HG03066 (cell line): Measurements from ENCODE around the gene PIGC.
"Not testable (repeated sequence)": the region's sequence is repeated elsewhere in the genome, so short reads cannot be mapped to it uniquely, and the experiment has no call there.

Experiments used
- ATAC-seq: cut with Tn5 transposase; IDR thresholded peaks from one replicate; pipeline ENCODE4 v1.9.1; 2021; ENCODE audit warnings: low read depth; ENCODE audit not compliant: unreplicated experiment

Gene PIGC

DNA sequence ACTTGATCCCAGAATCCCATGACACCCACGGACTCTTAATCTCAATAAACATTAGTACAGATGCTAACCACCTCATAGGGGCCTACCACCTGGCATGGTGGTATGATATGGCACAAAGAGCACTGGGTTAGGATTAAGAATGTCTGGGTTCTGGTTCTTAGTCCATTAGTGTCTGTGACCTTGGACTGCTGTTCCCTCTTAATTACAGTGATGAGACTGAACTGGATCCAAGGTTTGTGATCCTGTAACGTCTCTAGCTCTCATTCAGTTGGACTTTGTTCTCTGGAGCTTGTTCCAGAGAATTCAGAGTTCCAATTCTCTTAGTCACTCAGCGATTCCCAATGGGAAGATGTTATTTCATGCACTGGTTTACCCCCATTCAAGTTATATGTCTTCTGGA lies 23.6 kb upstream of the PIGC start:
- no peak for ATAC-seq

DNA sequence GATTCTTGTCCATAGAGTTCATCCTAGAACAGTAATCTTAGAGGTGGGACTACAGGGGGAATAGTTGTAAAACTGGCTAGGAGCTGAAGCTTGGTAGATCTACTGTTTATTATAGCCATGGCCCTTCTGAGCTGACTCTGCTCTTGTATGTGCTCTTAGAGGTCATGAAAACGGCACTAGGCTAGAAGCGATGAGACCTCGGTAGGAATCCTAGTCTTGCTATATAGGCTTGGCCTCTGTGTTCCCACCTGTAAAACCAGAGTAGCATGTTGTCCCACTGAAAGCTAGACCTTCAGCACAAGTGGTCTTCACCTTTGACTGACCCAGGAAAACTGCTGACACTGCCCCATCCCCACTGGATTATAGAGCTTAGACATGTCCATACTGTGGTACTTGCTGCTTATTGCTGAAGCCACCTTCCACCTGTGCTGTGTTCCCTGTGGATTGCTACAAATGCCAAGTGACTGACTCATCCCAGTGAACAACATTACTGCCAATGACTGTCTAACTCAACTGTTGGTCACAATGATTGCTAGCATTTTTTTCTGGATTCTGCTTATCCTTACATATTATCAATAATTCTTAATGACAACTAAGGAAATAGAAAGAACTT lies 23.0 kb upstream of the PIGC start:
- ATAC-seq: no peak

DNA sequence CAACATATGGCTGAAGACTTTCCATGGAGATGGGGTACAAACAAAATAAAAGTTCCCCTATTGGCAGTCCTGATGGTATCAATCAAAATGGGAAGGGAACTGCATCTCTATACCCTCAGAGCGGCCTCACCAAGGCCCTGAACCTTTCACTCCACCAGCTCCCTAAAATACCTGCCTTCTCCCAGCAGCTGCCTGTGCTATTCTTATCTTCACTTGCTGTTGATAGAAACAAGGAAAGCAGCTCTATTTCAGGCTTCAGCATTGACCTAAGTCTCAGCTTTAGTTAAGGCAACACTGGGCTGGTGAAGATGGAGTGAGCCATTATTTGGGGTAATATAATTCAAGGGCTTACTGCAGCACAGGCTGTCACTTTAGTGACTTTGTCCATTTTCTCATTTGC lies 21.7 kb upstream of the PIGC start:
- no peak for ATAC-seq

DNA sequence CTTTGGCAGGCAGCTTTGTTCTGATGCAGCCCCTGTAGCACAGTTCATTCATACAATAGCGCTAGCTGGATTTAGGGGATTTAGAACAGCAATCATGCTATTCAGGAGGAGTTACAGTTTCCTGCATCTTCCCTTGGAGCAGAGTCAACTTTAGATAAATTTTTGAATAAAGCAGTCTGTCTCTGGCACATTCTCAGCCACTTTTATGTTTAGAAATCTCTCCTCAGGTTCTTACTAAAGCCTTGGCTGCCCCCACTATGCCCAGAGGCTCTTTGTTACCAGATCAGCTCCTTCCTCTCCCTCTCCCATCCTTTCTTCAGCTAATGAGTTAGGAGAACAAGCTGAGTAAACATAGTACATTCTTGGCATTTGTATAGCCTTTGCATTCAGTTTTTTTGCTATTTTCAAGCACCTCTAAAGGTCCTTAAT lies 17.0 kb upstream of the PIGC start:
- ATAC-seq: no peak

DNA sequence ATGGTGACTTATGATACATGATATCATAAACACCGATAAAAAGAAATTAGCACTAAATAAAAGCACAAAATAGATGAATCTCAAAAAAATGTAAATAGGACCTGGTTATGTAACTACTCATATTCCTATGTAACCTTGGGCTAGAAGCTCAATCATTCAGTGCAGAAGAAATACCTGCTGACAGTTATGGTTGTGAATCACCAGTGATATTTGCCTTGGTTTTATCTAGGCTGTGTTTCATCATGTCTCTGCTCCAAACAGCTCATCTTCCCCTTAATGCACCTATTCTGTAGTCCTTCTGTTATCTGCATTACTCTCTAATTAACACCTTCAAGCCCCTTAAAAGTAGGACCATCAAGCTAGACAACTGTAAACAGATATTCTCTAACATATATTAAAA lies 16.3 kb upstream of the PIGC start:
- ATAC-seq: no peak

DNA sequence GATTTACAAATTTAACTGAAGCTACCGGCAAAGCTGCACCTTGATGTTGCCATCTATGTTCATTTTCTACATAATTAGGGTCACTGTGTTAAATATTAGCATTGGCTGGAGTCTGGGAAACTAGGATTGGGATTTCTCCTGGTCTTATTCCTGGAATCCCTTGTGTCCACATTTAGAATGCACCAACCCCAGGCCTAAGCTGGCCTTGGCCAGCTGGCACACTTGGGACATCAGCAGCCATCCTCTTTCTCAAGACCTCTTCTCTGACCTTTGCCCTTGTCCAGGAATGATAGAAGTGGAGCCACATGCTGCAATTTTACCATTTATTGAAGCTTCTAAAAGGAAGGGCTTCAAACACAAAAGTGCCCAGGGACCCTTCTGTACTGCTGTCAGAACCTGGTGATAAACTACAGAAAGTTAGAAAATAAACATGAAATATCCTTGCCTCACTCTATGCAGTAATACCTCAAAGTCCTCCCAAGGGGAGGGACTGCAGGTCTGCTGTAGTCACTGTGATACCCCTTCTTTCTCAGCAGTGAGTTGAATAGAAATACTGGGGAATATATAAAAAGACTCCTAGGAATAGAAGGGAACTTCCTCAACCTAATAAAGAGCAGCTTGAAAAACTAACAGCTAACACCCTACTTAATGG lies 13.7 kb upstream of the PIGC start:
- no peak for ATAC-seq

DNA sequence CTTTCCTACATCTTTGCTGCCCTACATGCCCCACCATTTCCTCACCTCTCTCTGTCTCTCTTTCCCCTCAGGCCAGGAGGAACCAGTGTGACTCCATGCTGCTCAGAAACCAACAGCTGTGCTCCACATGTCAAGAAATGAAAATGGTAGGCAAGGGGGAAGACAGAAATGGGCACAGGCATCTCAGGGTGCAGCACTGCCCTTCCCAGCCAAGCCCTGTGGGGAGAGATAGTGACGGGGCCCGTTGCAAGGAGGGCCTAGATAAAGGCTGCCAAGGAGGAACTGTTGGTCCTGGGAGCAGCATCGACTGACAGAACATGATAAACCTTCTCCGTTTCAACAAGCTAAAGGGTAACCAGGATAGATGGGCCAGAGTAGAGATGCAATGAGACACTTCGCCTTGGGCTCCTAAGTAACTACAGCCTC lies 12.5 kb upstream of the PIGC start:
- no peak for ATAC-seq

DNA sequence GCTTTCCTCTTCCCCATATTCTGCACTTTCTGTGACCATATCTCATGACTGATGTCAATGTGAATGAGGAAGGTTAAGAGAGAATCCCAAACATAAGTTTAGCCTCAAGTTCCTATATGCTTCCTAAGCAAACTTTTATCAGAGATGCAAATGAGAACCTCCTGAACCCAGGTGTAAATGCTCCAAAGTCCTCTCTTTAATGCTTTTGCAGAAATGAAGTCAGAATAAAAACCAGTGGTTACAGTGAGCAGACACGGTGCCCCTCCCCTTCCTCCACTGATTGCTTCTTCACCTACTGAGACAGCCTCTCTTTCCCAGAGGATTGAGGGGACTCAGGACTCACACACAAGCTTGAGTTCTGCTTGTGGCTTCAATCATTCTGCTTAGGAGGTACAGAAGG lies 11.6 kb upstream of the PIGC start:
- ATAC-seq: no peak

DNA sequence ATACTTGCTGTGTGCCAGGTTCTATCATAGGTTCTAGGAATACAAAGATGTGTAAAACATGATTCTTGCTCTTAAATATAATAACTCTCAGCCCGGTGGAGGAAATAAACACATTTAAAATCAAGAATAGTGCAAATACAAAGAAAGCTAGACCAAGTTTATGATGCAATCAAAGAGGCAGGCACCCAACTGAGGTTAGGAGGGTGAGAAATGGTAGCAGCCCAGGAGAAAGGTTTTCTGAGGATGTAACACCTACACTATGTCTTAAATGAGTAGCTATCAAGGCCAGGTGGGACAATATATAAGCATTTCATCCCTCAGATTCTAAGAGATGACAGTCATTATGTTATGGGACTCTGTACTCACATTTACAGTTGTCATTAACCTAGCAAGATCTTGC lies 9.7 kb upstream of the PIGC start:
- no peak for ATAC-seq

DNA sequence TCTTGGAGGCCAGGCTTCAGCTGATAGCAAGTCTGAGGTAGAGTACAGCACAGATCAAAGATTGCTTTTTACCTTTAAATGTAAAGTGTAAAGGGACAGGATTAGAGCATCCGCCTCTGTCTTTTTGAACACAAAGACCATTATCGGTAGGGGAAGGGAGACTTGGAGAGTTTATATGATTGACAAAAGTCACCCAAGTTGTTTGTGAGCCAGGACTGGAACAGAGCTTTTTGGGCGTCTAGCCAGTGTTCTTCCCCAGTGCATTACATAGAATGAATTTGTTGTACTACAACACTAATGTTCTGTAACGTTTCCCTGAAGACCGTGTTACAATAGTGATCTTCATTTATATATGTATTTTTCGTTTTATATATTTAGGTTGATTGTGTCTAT lies 9.3 kb upstream of the PIGC start:
- ATAC-seq: no peak

DNA sequence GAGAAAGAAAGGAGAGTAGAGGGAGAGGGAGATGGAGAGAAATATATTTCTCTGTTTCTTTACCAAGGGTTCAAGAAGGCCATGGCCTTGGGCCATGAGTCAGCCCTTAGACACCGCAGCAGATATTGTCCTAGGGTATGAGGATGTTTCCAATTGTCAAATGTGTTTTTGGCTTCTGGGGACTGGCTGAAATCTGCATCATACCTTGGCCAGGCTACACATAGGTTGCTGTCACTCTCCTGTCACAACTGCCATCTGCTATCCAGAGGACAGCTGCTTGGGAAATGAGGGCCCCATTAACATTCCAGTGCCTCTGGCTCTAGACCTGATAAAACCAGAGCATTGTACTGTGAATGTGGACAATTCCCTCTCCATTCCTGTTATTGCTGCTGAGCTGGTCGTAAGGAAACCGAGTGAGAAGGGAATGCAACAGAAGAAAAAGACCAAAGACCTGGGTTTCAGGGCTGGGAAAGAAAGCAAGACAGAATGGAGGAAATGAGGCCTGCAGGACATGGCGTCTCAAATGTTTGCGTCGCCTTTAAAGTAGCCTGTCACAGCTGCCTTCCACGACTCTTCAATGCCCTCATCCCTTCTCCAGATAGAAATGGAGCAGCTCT lies 8.8 kb upstream of the PIGC start:
- no peak for ATAC-seq

DNA sequence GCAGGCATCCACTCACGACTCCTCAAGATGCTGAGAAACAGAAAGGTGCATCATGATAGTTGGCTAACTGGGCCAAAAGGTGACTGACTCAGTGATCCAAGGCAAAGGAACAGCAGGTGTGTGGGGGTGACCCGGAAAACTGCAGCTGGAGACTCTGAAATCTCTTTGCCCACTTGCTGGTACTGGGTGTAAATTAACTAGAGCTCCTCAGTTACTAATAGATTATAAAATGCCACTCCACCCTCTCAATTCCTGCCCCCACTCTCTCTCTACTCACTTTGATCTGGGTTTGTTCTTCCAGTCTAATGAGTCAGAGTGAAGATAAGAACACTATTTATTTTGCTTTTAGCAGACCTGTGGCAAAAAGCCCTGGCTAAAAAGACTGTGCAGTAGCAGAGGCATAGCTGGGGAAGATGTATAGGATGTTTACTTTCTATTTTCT lies 7.2 kb upstream of the PIGC start:
- ATAC-seq: no peak

DNA sequence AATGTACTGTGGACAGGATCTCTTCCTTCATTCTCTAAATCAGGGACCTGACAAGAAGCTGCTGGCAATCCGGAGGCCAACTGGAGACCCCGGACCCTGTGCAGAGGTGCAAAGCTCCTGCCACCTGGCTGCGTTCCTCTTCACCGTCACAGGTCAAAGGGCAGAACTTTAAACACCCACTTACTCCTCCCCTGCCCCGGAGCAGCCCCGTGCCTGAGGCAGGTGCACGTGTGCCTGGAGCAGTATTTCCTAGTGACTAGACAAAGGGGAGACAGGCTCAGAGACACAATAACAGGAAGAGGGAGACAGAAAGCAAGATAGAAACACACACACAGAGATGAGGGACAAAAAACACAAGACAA lies 6.6 kb upstream of the PIGC start:
- no peak for ATAC-seq

DNA sequence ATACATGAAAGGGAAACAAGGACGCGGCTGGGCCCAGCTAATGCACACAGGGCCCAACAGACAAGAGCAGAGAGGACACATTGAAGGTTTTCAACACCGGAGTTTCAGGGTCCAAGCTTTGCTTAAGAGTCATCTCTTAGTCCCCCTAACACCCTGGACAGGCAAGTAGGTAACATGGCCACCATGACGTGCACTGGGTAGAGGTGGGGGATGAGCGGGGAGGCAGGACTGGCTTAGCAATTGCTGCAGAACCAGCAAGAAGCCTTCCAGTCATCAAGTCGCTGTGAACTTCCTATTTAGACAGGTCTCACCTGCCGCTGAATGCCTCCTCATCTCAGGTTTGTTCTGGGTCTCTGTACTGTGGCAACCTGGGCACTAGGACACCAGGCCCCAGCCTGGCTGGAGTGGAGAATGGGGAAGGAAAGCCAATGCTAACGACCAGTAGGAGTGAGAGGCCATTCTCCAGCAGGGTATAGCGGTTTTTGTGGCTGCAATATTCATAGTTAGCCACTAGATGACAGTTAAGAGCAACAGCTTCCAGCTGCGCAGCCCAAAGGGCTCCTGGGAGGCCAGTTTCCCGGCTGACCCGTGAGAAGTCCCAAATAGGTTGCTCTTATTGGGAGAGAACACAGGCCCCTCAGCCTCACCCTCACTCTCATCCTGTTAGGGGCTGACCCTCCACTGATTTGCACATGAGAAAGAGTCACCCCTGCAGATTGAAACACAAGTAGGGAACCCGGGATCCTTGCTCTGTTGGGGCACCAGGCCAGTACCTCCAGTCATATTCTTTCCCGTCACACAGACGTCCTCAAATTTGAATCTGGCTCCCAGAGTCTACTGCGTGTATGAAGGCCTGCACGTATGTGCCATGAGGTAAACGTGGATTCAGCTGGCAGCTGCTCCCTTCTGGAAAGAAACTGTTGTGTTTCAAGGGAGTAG lies 6.0 kb upstream of the PIGC start:
- peak; percentile 95 for ATAC-seq

DNA sequence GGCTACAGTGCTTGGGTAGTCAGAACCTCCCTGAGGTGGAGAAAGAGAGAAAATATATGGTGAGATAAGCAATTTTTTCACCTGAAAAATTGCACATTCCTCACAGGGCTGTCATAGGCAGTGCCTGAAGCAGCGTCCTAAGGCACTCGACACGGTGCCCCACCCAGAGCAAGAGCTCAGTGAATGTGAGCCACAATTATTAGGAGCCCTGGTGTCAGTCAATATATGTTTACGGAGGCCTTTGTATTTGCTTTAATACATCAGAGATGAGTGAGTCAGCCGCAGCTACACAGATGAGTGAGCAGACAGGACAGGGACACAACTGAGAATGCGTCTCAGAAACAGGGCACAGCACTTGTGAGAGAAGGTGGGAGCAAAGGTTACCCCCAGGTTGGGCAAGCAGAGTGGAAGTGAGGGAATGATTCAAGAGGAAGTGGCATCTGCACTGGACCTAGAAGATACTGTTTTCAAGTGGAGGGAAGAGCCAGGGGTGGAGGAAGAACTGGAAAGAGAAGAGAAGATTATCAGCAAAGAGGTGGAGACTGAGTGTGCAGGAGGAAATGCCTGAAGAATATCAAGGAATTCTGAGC lies 5.2 kb upstream of the PIGC start:
- no peak for ATAC-seq

DNA sequence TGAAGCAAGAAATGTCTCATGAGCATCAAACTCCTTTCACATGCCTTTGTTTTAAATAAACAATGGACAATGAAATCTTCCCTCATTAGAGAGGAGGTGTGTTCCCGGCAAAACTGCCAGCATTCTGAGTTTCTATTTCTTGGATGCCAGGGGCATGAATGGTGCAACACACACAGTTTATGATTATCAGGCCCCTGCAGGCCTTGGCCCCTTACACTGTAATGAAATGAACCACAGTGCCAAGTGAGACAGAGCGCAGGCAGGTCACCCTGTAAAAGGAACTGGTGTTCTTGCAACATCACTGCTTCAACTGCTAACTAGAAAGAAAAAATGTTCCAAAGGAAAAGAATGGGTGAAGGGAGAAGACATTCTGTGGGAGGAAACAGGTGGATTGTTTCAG lies 3.8 kb upstream of the PIGC start:
- ATAC-seq: no peak

DNA sequence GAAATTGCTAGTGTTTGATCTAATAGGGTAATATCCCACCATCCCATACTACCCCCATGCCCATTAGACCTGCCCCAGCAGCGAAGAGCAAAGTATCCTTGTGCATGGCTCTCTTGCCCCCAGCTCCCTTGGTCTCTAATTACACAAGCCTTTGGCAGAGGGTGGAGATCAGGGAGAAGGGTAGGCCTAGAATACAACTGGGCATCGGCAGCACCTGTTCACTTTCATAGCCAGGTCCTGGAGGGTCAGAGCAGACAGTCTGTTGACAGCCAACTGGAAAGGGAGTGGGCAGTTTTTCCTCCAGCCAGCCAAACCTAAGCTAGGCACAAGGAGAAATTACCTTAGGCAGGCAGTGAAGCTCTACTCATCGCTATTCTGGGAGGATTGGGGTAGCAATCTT lies 2.7 kb upstream of the PIGC start:
- ATAC-seq: no peak

DNA sequence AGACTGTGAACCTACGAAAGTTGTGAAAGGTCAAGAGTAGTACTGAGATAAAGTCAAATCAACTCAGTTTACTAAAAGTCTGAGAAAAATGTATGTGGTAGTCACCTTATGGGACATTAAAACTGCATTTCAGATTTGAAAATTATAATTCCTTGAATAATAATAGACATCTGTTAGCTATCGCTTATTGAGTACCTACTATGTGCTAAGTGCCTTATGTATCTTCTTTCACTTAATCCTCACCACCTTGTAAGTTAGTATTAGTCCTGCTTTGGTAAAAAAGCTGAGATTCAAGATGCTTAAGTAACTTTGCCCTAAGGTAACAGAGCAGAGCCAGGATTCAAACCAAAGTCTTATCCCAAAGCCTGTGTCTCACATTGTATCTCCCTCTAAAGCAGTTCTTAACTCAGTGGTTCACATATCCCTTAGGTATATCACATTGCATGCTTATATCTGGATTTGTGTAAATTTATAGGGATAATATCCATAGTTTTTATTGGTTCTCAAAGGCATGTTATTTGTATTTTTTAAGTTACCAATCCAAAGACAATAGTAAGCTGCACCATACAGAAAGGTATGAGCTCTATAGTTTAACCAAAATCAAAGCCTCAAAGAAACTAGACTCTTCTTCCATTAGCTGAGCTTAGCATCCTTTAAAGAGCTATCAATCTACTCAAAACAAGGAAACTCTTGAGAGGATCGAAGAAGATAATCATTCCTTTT lies 865 bp downstream of the PIGC start:
- ATAC-seq: no peak

DNA sequence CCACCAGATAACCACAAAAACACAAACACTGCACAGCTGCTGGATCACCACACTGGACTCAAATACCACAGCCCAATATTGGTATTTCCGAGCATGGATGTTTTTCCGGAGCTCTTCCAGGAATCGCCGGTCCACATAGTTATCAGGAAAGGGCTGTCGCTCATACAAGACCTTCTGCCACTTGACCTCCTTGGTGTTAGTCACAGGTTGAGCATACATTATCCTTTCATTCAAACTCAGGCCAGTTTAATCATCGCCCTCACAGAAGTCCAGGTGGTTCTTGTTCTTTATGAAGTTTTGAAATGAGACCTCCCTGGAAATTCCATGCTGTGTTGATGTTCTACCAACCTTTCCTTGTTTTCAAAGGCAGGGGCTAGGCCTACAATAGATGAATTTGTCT lies 1.5 kb downstream of the PIGC start:
- no peak for ATAC-seq

DNA sequence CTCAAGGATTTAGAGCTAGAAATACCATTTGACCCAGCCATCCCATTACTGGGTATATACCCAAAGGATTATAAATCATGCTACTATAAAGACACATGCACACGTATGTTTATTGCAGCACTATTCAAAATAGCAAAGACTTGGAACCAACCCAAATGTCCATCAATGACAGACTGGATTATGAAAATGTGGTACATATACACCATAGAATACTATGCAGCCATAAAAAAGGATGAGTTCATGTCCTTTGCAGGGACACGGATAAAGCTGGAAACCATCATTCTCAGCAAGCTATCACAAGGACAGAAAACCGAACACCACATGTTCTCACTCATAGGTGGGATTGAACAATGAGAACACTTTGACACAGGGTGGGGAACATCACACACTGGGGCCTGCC lies 6.7 kb downstream of the PIGC start:
- ATAC-seq: not testable (repeated sequence)
